SIG-M5 (cell line): ENCODE data around the gene CALCOCO2.
"Not testable (repeated sequence)": the region's sequence is repeated elsewhere in the genome, so short reads cannot be mapped to it uniquely, and the experiment has no call there.

Source experiments
- DNase-seq: peaks from one replicate; lab custom pipeline; 2025; lab: John Stamatoyannopoulos, UW

Gene CALCOCO2

GRCh38 chr17:48830840-48831548, at the start of gene CALCOCO2:
Gene CALCOCO2, plus strand, starts transcription at chr17:48831035. Its CDS starts 10,673 bp downstream, at chr17:48841708.
- DNase-seq, result peak; percentile 56

- DNase-seq, result no peak
These were observed 43.0 kb upstream of the CALCOCO2 start for GRCh38 chr17:48787828-48788227.

GRCh38 chr17:48790607-48791127, 40.2 kb upstream of the CALCOCO2 start:
- no peak for DNase-seq

- no peak for DNase-seq
These were observed 39.5 kb upstream of the CALCOCO2 start for GRCh38 chr17:48791128-48792032.

- DNase-seq, result no peak
These were observed 38.6 kb upstream of the CALCOCO2 start for GRCh38 chr17:48792033-48792798.

GRCh38 chr17:48795444-48796162, 35.2 kb upstream of the CALCOCO2 start:
- DNase-seq, result no peak

- DNase-seq, result not testable (repeated sequence)
These were observed 34.7 kb upstream of the CALCOCO2 start for GRCh38 chr17:48796163-48796522.

GRCh38 chr17:48799069-48799723, 31.6 kb upstream of the CALCOCO2 start:
- DNase-seq, result no peak

GRCh38 chr17:48800626-48801217, 30.1 kb upstream of the CALCOCO2 start:
- no peak for DNase-seq

- no peak for DNase-seq
These were observed 25.9 kb upstream of the CALCOCO2 start for GRCh38 chr17:48804936-48805411.

- no peak for DNase-seq
These were observed 21.7 kb upstream of the CALCOCO2 start for GRCh38 chr17:48809182-48809581.

- DNase-seq, result no peak
These were observed 18.8 kb upstream of the CALCOCO2 start for GRCh38 chr17:48812001-48812400.

GRCh38 chr17:48814504-48814903, 16.3 kb upstream of the CALCOCO2 start:
- no peak for DNase-seq

GRCh38 chr17:48815311-48815710, 15.5 kb upstream of the CALCOCO2 start:
- DNase-seq, result no peak

GRCh38 chr17:48816438-48816773, 14.4 kb upstream of the CALCOCO2 start:
- no peak for DNase-seq

GRCh38 chr17:48816774-48817590, 13.9 kb upstream of the CALCOCO2 start, which contains the start of gene TTLL6:
Gene TTLL6, minus strand, starts transcription at chr17:48817229. Its CDS starts 157 bp downstream, at chr17:48817072.
- peak; percentile 39 for DNase-seq

GRCh38 chr17:48818361-48818841, 12.4 kb upstream of the CALCOCO2 start:
- DNase-seq, result no peak

GRCh38 chr17:48819466-48819865, 11.4 kb upstream of the CALCOCO2 start:
- no peak for DNase-seq

- DNase-seq, result not testable (repeated sequence)
These were observed 9.9 kb upstream of the CALCOCO2 start for GRCh38 chr17:48820936-48821335.
